Loucy (cell line): Measurements from ENCODE around the gene JAKMIP3.

ENCODE experiments used
- H2AFZ ChIP-seq: fragments of 200-600 bp; sonication (generic); 2 replicates; pipeline ENCODE4 v1.6.0; 2016; ENCODE audit warnings: antibody characterized with exemption, mild to moderate bottlenecking, low read length, moderate library complexity
- H3F3A ChIP-seq: fragments of 200-600 bp; 2 replicates; pipeline ENCODE4 v1.6.0; 2016; ENCODE audit warnings: antibody characterized with exemption, low read depth, mild to moderate bottlenecking
- H3K27me3 ChIP-seq: fragments of 200-600 bp; sonication (generic); 2 replicates; pipeline ENCODE4 v1.6.1; 2014; ENCODE audit warnings: low read length, mild to moderate bottlenecking; ENCODE audit not compliant: insufficient read depth, poor library complexity, severe bottlenecking
- H3K36me3 ChIP-seq: fragments of 200-600 bp; sonication (generic); 2 replicates; pipeline ENCODE4 v1.6.1; 2016; ENCODE audit warnings: low read length; ENCODE audit not compliant: insufficient read depth
- H3K4me1 ChIP-seq: fragments of 200-600 bp; sonication (generic); 2 replicates; pipeline ENCODE4 v1.5.1; 2014; ENCODE audit warnings: low read length, mild to moderate bottlenecking; ENCODE audit not compliant: insufficient read depth, poor library complexity, severe bottlenecking
- H3K4me2 ChIP-seq: fragments of 200-600 bp; sonication (generic); 2 replicates; pipeline ENCODE4 v1.6.0; 2014; ENCODE audit warnings: antibody characterized with exemption, low read length, low read depth, mild to moderate bottlenecking; ENCODE audit not compliant: poor library complexity, severe bottlenecking
- H3K4me3 ChIP-seq: fragments of 200-600 bp; sonication (generic); 2 replicates; pipeline ENCODE4 v1.5.1; 2014; ENCODE audit warnings: low read length, mild to moderate bottlenecking, mixed read lengths; ENCODE audit not compliant: poor library complexity, severe bottlenecking
- H3K79me2 ChIP-seq: fragments of 200-600 bp; sonication (generic); 2 replicates; pipeline ENCODE4 v1.6.1; 2014; ENCODE audit warnings: low read length; ENCODE audit not compliant: insufficient read depth
- H3K9ac ChIP-seq: fragments of 200-600 bp; sonication (generic); 2 replicates; pipeline ENCODE4 v1.6.0; 2014; ENCODE audit warnings: mild to moderate bottlenecking, low read depth, low read length, moderate library complexity; ENCODE audit not compliant: poor library complexity, severe bottlenecking
- H3K9me2 ChIP-seq: fragments of 200-600 bp; sonication (generic); replicated peaks from 2 replicates; pipeline ENCODE4 v1.6.1; 2016; ENCODE audit warnings: low read depth, low read length, mixed read lengths
- H3K9me3 ChIP-seq: fragments of 200-600 bp; sonication (generic); 2 replicates; pipeline ENCODE4 v1.6.1; 2014; ENCODE audit warnings: mild to moderate bottlenecking, antibody characterized with exemption, low read length, low read depth; ENCODE audit not compliant: insufficient read depth
- H4K20me1 ChIP-seq: fragments of 200-600 bp; sonication (generic); 2 replicates; pipeline ENCODE4 v1.6.0; 2014; ENCODE audit warnings: antibody characterized with exemption, low read length, mild to moderate bottlenecking; ENCODE audit not compliant: insufficient read depth, poor library complexity, severe bottlenecking
- EZH2phosphoT487 ChIP-seq: fragments of 200-600 bp; IDR thresholded peaks from 2 replicates; pipeline ENCODE4 v1.6.1; 2018; ENCODE audit warnings: antibody characterized with exemption, mild to moderate bottlenecking, moderate library complexity, borderline replicate concordance
- TF ChIP-seq, protein P1 (sequence below): fragments of 200-600 bp; sonication (generic); conservative IDR thresholded peaks from 2 replicates; pipeline ENCODE4 v1.5.1; 2014; ENCODE audit warnings: mild to moderate bottlenecking, antibody characterized with exemption, low read length

Gene JAKMIP3

DNA sequence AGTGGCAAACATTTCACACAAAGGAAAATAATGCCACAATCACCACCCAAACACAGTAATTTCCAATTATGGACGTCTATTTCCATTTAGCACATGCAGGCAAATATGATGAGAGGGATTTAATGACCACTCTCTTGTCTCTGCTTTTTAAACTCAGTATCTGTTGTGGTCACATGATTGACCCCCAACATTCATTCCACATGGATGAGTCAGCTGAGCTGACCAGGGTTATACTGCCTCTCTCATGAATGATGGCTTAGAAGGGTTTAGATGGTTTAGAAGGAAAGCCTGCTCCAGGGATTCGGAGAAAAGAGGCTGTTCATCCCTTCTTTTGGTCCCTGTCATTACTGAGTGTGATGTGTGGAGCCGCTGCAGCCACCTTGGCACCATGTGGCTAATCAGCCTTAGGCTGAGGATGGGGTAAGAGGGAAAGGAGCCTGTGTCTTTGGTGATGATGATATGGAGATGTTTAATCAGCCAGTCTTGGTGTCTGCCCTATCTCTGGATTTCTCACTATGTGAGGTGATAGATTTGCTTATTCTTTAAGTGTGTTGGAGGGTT is 38.2 kb upstream of the JAKMIP3 start:
- Histone ChIP-seq H3K4me3 (no peak overlapping the region), H3K79me2 (no peaks in the 10 kb centered on the region), H3K4me2 (no peak overlapping the region), H3K9ac (no peak overlapping the region), H3K9me3 (no peaks in the 10 kb centered on the region), H3K4me1 (no peaks in the 10 kb centered on the region), H4K20me1 (no peaks in the 10 kb centered on the region), H3K36me3 (no peaks in the 10 kb centered on the region), H3K27me3 (no peaks in the 10 kb centered on the region), H3K9me2 (no peaks in the 10 kb centered on the region), H3F3A (no peaks in the 10 kb centered on the region), H2AFZ (no peak overlapping the region)
- TF ChIP-seq, protein P1, sequence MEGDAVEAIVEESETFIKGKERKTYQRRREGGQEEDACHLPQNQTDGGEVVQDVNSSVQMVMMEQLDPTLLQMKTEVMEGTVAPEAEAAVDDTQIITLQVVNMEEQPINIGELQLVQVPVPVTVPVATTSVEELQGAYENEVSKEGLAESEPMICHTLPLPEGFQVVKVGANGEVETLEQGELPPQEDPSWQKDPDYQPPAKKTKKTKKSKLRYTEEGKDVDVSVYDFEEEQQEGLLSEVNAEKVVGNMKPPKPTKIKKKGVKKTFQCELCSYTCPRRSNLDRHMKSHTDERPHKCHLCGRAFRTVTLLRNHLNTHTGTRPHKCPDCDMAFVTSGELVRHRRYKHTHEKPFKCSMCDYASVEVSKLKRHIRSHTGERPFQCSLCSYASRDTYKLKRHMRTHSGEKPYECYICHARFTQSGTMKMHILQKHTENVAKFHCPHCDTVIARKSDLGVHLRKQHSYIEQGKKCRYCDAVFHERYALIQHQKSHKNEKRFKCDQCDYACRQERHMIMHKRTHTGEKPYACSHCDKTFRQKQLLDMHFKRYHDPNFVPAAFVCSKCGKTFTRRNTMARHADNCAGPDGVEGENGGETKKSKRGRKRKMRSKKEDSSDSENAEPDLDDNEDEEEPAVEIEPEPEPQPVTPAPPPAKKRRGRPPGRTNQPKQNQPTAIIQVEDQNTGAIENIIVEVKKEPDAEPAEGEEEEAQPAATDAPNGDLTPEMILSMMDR: no peak
- TF ChIP-seq EZH2phosphoT487: no peak

GRCh38 chr10:132028706-132029105 is 37.0 kb upstream of the JAKMIP3 start:
- no peaks in the 10 kb centered on the region for H3K4me1 ChIP-seq
- H3K79me2 ChIP-seq: no peaks in the 10 kb centered on the region
- no peaks in the 10 kb centered on the region; the same call in 1 of the 2 replicates for H3K9me3 ChIP-seq
- no peaks in the 10 kb centered on the region for H4K20me1 ChIP-seq
- H2AFZ ChIP-seq: no peak overlapping the region
- no peaks in the 10 kb centered on the region for H3K36me3 ChIP-seq
- no peak overlapping the region for H3K9ac ChIP-seq
- no peaks in the 10 kb centered on the region for H3K27me3 ChIP-seq
- H3K9me2 ChIP-seq: no peaks in the 10 kb centered on the region
- TF ChIP-seq, protein P1: no peak
- TF ChIP-seq EZH2phosphoT487: no peak
- no peaks in the 10 kb centered on the region for H3F3A ChIP-seq
- no peak overlapping the region for H3K4me3 ChIP-seq
- H3K4me2 ChIP-seq: no peak overlapping the region

DNA sequence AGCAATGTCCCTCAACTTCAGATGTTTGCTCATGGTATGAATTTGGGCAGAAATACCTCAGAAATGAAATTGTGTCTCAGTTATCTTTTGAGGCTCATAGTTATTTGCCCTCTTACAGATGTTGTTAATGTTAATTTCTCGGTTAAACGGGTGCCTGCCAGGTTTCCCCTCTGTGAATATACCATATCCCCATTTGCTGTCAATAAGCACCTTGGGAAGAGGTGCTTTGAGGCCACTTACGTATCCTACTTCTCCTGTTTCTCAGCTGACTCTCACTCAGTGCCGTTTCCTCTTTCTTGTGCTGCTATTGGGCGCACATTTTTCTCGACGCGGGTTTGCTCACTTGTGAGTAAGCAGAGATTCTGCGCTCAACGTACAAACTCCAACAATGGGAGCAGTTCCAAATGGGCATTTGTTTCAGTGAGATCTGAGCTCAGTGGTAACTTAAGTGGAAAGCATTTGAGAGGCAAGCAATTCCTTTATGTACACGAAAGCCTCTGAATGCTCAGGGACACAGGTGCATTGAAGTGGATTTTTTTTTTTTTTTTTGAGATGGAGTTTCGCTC is 34.8 kb upstream of the JAKMIP3 start:
- H3K9me2 ChIP-seq: no peaks in the 10 kb centered on the region
- TF ChIP-seq, protein P1: no peak
- TF ChIP-seq EZH2phosphoT487: no peak
- no peaks in the 10 kb centered on the region for H3K36me3 ChIP-seq
- no peaks in the 10 kb centered on the region; the same call in 1 of the 2 replicates for H3K9me3 ChIP-seq
- H3F3A ChIP-seq: no peaks in the 10 kb centered on the region
- H4K20me1 ChIP-seq: no peaks in the 10 kb centered on the region
- no peaks in the 10 kb centered on the region for H3K27me3 ChIP-seq
- H3K9ac ChIP-seq: no peak overlapping the region
- H3K79me2 ChIP-seq: no peaks in the 10 kb centered on the region
- no peak overlapping the region for H3K4me2 ChIP-seq
- H2AFZ ChIP-seq: no peak overlapping the region
- H3K4me1 ChIP-seq: no peaks in the 10 kb centered on the region
- H3K4me3 ChIP-seq: no peak overlapping the region
